Measurements from ENCODE around the gene MAP10.
A peak's percentile ranks its signal among the peaks of the same experiment; 100 is the strongest.

Gene MAP10

GRCh38 chr1:232853994-232854797 lies 49.0 kb downstream of the MAP10 start:
- Histone ChIP-seq H3K79me2 (ENCODE audit: insufficient read depth, low read length) (no peaks in the 10 kb centered on the region), H2AFZ (ENCODE audit: low read depth, low read length) (no peak overlapping the region)
- DNase-seq, result no peak

DNA sequence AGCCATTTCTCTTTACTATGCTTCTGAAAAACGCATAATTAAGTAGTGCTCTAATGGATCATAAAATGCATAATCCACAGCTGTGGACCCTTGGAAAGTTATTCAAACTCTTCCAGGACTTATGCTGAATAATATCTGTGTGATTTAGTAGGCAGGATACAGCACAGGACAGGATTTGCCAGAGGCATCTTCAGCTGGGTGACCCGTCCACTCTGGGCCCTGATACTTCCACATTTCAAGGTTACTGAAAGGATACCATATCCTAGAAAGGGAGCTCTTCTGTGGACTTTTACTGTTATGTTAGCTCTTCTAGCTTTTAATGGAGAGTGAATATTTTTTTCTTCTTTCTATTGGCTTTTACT lies 49.6 kb downstream of the MAP10 start:
- no peaks in the 10 kb centered on the region for H3K4me1 ChIP-seq (ENCODE audit: insufficient read depth, low read length)
- H3K36me3 ChIP-seq (ENCODE audit: insufficient read depth, low read length), result no peaks in the 10 kb centered on the region
- no peaks in the 10 kb centered on the region for H3K9me3 ChIP-seq (ENCODE audit: insufficient read depth, low read length, severe bottlenecking)
- H3K79me2 ChIP-seq (ENCODE audit: insufficient read depth, low read length), result no peaks in the 10 kb centered on the region
- no peak overlapping the region for H3K9ac ChIP-seq (ENCODE audit: low read depth, low read length)
- ATAC-seq (ENCODE audit: insufficient read depth, low read depth) (no peak), DNase-seq (no peak)
- H3K27ac ChIP-seq (ENCODE audit: low read length), result no peak overlapping the region
- no peak for TF ChIP-seq EZH2 (IDR thresholded peaks at IDR 0.05; ENCODE audit: borderline replicate concordance, low read depth, low read length, severe bottlenecking)
- TF ChIP-seq CTCF (IDR thresholded peaks at IDR 0.05; ENCODE audit: borderline replicate concordance, extremely low read depth, low read length, poor library complexity, severe bottlenecking), result no peak
- H3K4me3 ChIP-seq (ENCODE audit: low read depth in 1 of 2, low read length in 2 of 2), result no peak overlapping the region
- H2AFZ ChIP-seq (ENCODE audit: low read depth, low read length), result no peak overlapping the region
- H3K4me2 ChIP-seq (ENCODE audit: insufficient read depth, low read length), result no peak overlapping the region
- H3K27me3 ChIP-seq (ENCODE audit: insufficient read depth, low read length, poor library complexity), result no peaks in the 10 kb centered on the region
- no peaks in the 10 kb centered on the region for H4K20me1 ChIP-seq (ENCODE audit: insufficient read depth, low read length)

More at GRCh38 chr1:232853994-232854797, 49.0 kb downstream of the MAP10 start:
- H3K9me3 ChIP-seq (ENCODE audit: insufficient read depth, low read length, severe bottlenecking), result no peaks in the 10 kb centered on the region
- no peak overlapping the region for H3K27ac ChIP-seq (ENCODE audit: low read length)
- no peak overlapping the region for H3K9ac ChIP-seq (ENCODE audit: low read depth, low read length)
- no peak overlapping the region for H3K4me2 ChIP-seq (ENCODE audit: insufficient read depth, low read length)
- H3K36me3 ChIP-seq (ENCODE audit: insufficient read depth, low read length), result no peaks in the 10 kb centered on the region
- no peak for ATAC-seq (ENCODE audit: insufficient read depth, low read depth)
- no peak overlapping the region for H3K4me3 ChIP-seq (ENCODE audit: low read depth in 1 of 2, low read length in 2 of 2)
- H4K20me1 ChIP-seq (ENCODE audit: insufficient read depth, low read length), result no peaks in the 10 kb centered on the region
- H3K4me1 ChIP-seq (ENCODE audit: insufficient read depth, low read length), result no peaks in the 10 kb centered on the region
- no peaks in the 10 kb centered on the region for H3K27me3 ChIP-seq (ENCODE audit: insufficient read depth, low read length, poor library complexity)
- TF ChIP-seq EZH2 (IDR thresholded peaks at IDR 0.05; ENCODE audit: borderline replicate concordance, low read depth, low read length, severe bottlenecking) (no peak), CTCF (IDR thresholded peaks at IDR 0.05; ENCODE audit: borderline replicate concordance, extremely low read depth, low read length, poor library complexity, severe bottlenecking) (no peak)

- Histone ChIP-seq H3K4me1 (ENCODE audit: insufficient read depth, low read length) (no peaks in the 10 kb centered on the region), H3K27ac (ENCODE audit: low read length) (no peak overlapping the region), H3K9me3 (ENCODE audit: insufficient read depth, low read length, severe bottlenecking) (no peaks in the 10 kb centered on the region), H4K20me1 (ENCODE audit: insufficient read depth, low read length) (no peaks in the 10 kb centered on the region), H3K4me3 (ENCODE audit: low read depth in 1 of 2, low read length in 2 of 2) (no peak overlapping the region), H3K79me2 (ENCODE audit: insufficient read depth, low read length) (no peaks in the 10 kb centered on the region), H3K27me3 (ENCODE audit: insufficient read depth, low read length, poor library complexity) (no peaks in the 10 kb centered on the region), H3K36me3 (ENCODE audit: insufficient read depth, low read length) (no peaks in the 10 kb centered on the region), H2AFZ (ENCODE audit: low read depth, low read length) (0 out of 2 replicates have a peak overlapping the region, but pooled peaks have one; percentile 14), H3K4me2 (ENCODE audit: insufficient read depth, low read length) (no peak overlapping the region), H3K9ac (ENCODE audit: low read depth, low read length) (no peak overlapping the region)
- ATAC-seq (ENCODE audit: insufficient read depth, low read depth), result no peak
- TF ChIP-seq EZH2 (IDR thresholded peaks at IDR 0.05; ENCODE audit: borderline replicate concordance, low read depth, low read length, severe bottlenecking), result no peak
- no peak for TF ChIP-seq CTCF (IDR thresholded peaks at IDR 0.05; ENCODE audit: borderline replicate concordance, extremely low read depth, low read length, poor library complexity, severe bottlenecking)
- DNase-seq, result no peak
Observed at GRCh38 chr1:232856541-232856940, 51.3 kb downstream of the MAP10 start.

Data from DND-41 (cell line).